Neural cell (in vitro differentiated cells): ENCODE measurements around the gene PMF1. TPM values are rescaled to one million over a fixed set of nuclear protein-coding genes. Genes with fewer than 3 reads are reported as not detected.

Source experiments
- H2AFZ ChIP-seq: fragments of 200-600, 300-800 bp; sonication (generic), shearing (Covaris generic); 2 replicates; pipeline ENCODE4 v1.6.0; 2014; ENCODE audit warnings: low read depth, mild to moderate bottlenecking, antibody characterized with exemption, low read length, moderate library complexity
- H3F3A ChIP-seq: fragments of 200-600 bp; shearing (Covaris generic); 2 replicates; pipeline ENCODE4 v1.6.1; 2016; ENCODE audit warnings: mild to moderate bottlenecking, moderate library complexity, mixed read lengths, antibody characterized with exemption, low read length; ENCODE audit not compliant: insufficient read depth, poor library complexity, severe bottlenecking
- H3K27ac ChIP-seq: fragments of 200-600, 300-800 bp; sonication (generic), shearing (Covaris generic); 2 replicates; pipeline ENCODE4 v1.5.1; 2014; ENCODE audit warnings: mild to moderate bottlenecking, low read length, moderate library complexity
- H3K27me3 ChIP-seq: fragments of 300-800, 200-600 bp; sonication (generic), shearing (Covaris generic); 2 replicates; pipeline ENCODE4 v1.6.0; 2014; ENCODE audit warnings: mild to moderate bottlenecking, low read depth, low read length, moderate library complexity; ENCODE audit not compliant: insufficient read depth
- H3K36me3 ChIP-seq: fragments of 300-800, 200-600 bp; sonication (generic), shearing (Covaris generic); 2 replicates; pipeline ENCODE4 v1.5.1; 2014; ENCODE audit warnings: mild to moderate bottlenecking, antibody characterized with exemption, low read length, moderate library complexity; ENCODE audit not compliant: insufficient read depth
- H3K4me2 ChIP-seq: fragments of 300-800, 200-600 bp; sonication (generic), shearing (Covaris generic); 2 replicates; pipeline ENCODE4 v1.6.0; 2014; ENCODE audit warnings: mild to moderate bottlenecking, low read length
- H3K4me3 ChIP-seq: fragments of 300-800, 200-600 bp; sonication (generic), shearing (Covaris generic); 2 replicates; pipeline ENCODE4 v1.5.1; 2014; ENCODE audit warnings: mild to moderate bottlenecking, low read length, moderate library complexity
- H3K79me2 ChIP-seq: fragments of 200-600 bp; shearing (Covaris generic); replicated peaks from 2 replicates; pipeline ENCODE4 v1.6.0; 2014; ENCODE audit warnings: mild to moderate bottlenecking, low read length, moderate library complexity; ENCODE audit not compliant: insufficient read depth
- H3K9ac ChIP-seq: fragments of 300-800, 200-600 bp; sonication (generic), shearing (Covaris generic); 2 replicates; pipeline ENCODE4 v1.6.1; 2016; ENCODE audit warnings: mild to moderate bottlenecking, low read length, mixed read lengths
- H3K9me2 ChIP-seq: fragments of 200-600 bp; shearing (Covaris generic); 2 replicates; pipeline ENCODE4 v1.6.1; 2016; ENCODE audit warnings: mild to moderate bottlenecking, low read length, mixed read lengths; ENCODE audit not compliant: insufficient read depth
- H3K9me3 ChIP-seq: fragments of 200-600, 300-800 bp; sonication (generic), shearing (Covaris generic); 2 replicates; pipeline ENCODE4 v1.6.1; 2016; ENCODE audit warnings: mild to moderate bottlenecking, mixed run types, low read length, moderate library complexity, mixed read lengths
- H4K20me1 ChIP-seq: fragments of 200-600 bp; shearing (Covaris generic); 2 replicates; pipeline ENCODE4 v1.6.1; 2016; ENCODE audit warnings: mild to moderate bottlenecking, mixed run types; ENCODE audit not compliant: insufficient read depth
- CTCF ChIP-seq: fragments of 450-650 bp; IDR thresholded peaks from 2 replicates; pipeline ENCODE4 v1.5.1; 2014; ENCODE audit warnings: antibody characterized with exemption, mild to moderate bottlenecking, moderate library complexity; ENCODE audit not compliant: poor library complexity, severe bottlenecking
- EP300 ChIP-seq: fragments of 450-650 bp; conservative IDR thresholded peaks from 2 replicates; pipeline ENCODE4 v1.6.1; 2014; ENCODE audit warnings: antibody characterized with exemption, mild to moderate bottlenecking, moderate library complexity; ENCODE audit not compliant: poor library complexity, severe bottlenecking
- EZH2 ChIP-seq: fragments of 200-600, 300-800 bp; shearing (Covaris generic), sonication (generic); IDR thresholded peaks from 2 replicates; pipeline ENCODE4 v1.6.1; 2014; ENCODE audit warnings: antibody characterized with exemption, low read length, borderline replicate concordance, mild to moderate bottlenecking; ENCODE audit not compliant: insufficient read depth, poor library complexity, severe bottlenecking
- MXI1 ChIP-seq: fragments of 450-650 bp; conservative IDR thresholded peaks from 2 replicates; pipeline ENCODE4 v1.6.1; 2014; ENCODE audit warnings: antibody characterized with exemption, mild to moderate bottlenecking; ENCODE audit not compliant: poor library complexity, severe bottlenecking
- POLR2AphosphoS5 ChIP-seq: IDR thresholded peaks from 2 replicates; pipeline ENCODE4 v1.6.1; 2012
- RAD21 ChIP-seq: fragments of 450-650 bp; conservative IDR thresholded peaks from 2 replicates; pipeline ENCODE4 v1.6.1; 2014; ENCODE audit warnings: antibody characterized with exemption, mild to moderate bottlenecking, moderate library complexity
- REST ChIP-seq: IDR thresholded peaks from 2 replicates; pipeline ENCODE4 v1.6.1; 2012; ENCODE audit warnings: borderline replicate concordance
- SMC3 ChIP-seq: fragments of 450-650 bp; conservative IDR thresholded peaks from 2 replicates; pipeline ENCODE4 v1.6.1; 2014; ENCODE audit warnings: antibody characterized with exemption, mild to moderate bottlenecking, moderate library complexity; ENCODE audit not compliant: poor library complexity
- TAF1 ChIP-seq: IDR thresholded peaks from 2 replicates; pipeline ENCODE4 v1.6.1; 2012; ENCODE audit warnings: low read depth
- polyA plus RNA-seq: library from polyadenylated mRNA; depleted of rRNA; stranded (reverse); fragments of >200 nt; gene quantifications from 2 replicates; pipeline ENCODE4 v1.2.3, GENCODE V29; 2014

Gene PMF1
- polyA plus RNA-seq, 1 donor from 2014 or later: 97.0 TPM

GRCh38 chr1:156221986-156222692 is 9.3 kb downstream of the PMF1 start:
- H3K36me3 ChIP-seq: no peaks in the 10 kb centered on the region
- no peaks in the 10 kb centered on the region for H3K9me3 ChIP-seq
- no peaks in the 10 kb centered on the region for H3F3A ChIP-seq
- no peaks in the 10 kb centered on the region for H3K27me3 ChIP-seq
- no peak for TF ChIP-seq EP300
- no peak for TF ChIP-seq RAD21
- TF ChIP-seq SMC3: no peak
- no peak for TF ChIP-seq MXI1
- no peak for TF ChIP-seq EZH2
- no peak for TF ChIP-seq REST
- TF ChIP-seq TAF1: no peak
- no peak for TF ChIP-seq POLR2AphosphoS5
- no peak for TF ChIP-seq CTCF
- H3K9me2 ChIP-seq: no peaks in the 10 kb centered on the region
- no peak overlapping the region for H3K9ac ChIP-seq
- H3K4me2 ChIP-seq: no peak overlapping the region
- H3K4me3 ChIP-seq: no peak overlapping the region
- no peak overlapping the region for H2AFZ ChIP-seq
- H4K20me1 ChIP-seq: no peaks in the 10 kb centered on the region
- peaks cover 3% of the 10 kb centered on the region for H3K79me2 ChIP-seq
- no peak overlapping the region for H3K27ac ChIP-seq

- H4K20me1 ChIP-seq: no peaks in the 10 kb centered on the region
- no peak overlapping the region for H3K4me3 ChIP-seq
- no peaks in the 10 kb centered on the region for H3K36me3 ChIP-seq
- no peaks in the 10 kb centered on the region for H3K79me2 ChIP-seq
- H3K9ac ChIP-seq: no peak overlapping the region
- H3K4me2 ChIP-seq: no peak overlapping the region
- no peak overlapping the region for H2AFZ ChIP-seq
- H3K9me2 ChIP-seq: no peaks in the 10 kb centered on the region
- no peak overlapping the region for H3K27ac ChIP-seq
- TF ChIP-seq EZH2: no peak
- TF ChIP-seq POLR2AphosphoS5: no peak
- TF ChIP-seq SMC3: no peak
- TF ChIP-seq CTCF: no peak
- no peak for TF ChIP-seq EP300
- no peak for TF ChIP-seq TAF1
- no peak for TF ChIP-seq REST
- no peak for TF ChIP-seq RAD21
- no peak for TF ChIP-seq MXI1
- H3K9me3 ChIP-seq: no peaks in the 10 kb centered on the region
- no peaks in the 10 kb centered on the region for H3F3A ChIP-seq
- H3K27me3 ChIP-seq: no peaks in the 10 kb centered on the region
Measured at GRCh38 chr1:156225677-156226014, 12.8 kb downstream of the PMF1 start.
